PFSK-1 (cell line): ENCODE measurements around the gene MUC3A.

Experiments used
- POLR2AphosphoS5 ChIP-seq: IDR thresholded peaks from 2 replicates; pipeline ENCODE4 v1.6.1; 2012; ENCODE audit warnings: low read depth, mild to moderate bottlenecking, control low read depth, low read length, moderate library complexity
- SIN3A ChIP-seq: IDR thresholded peaks from 2 replicates; pipeline ENCODE4 v1.6.1; 2012; ENCODE audit warnings: mild to moderate bottlenecking, low read length, moderate library complexity, borderline replicate concordance; ENCODE audit not compliant: insufficient read depth
- TAF1 ChIP-seq: IDR thresholded peaks from 2 replicates; pipeline ENCODE4 v1.6.1; 2012; ENCODE audit warnings: low read length, control low read depth, borderline replicate concordance; ENCODE audit not compliant: insufficient read depth
- TF ChIP-seq, protein P1 (sequence below), 2 experiments: IDR thresholded peaks; 2 replicates each; pipeline versions ENCODE4 v1.6.1 to v1.8.0; 2011 to 2012; ENCODE audit warnings: low read depth in 2 of 2, low read length in 2 of 2, control low read depth in 1 of 2, inconsistent platforms in 1 of 2, mild to moderate bottlenecking in 1 of 2, moderate library complexity in 1 of 2; ENCODE audit not compliant: insufficient read depth in 1 of 2

DNA sequence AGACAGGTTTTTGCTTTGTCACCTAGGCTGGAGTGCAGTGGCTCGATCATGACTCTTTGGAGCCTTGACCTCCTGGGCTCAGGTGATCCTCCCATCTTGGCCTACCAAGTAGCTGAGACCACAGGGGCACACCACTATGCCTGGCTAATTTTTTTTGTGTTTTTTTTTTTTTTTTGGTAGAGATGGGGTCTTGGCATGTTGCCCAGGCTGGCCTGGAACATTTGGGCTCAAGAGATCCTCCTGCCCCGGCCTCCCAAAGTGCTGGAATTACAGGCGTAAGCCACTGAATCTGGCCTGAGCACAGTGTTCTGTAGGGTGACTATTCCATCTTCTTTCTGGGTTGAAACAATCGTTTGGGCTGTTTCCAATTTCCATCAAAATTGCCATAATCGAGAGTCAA, 1.5 kb upstream of the MUC3A start:
- TF ChIP-seq SIN3A (no peak), TAF1 (no peak), POLR2AphosphoS5 (no peak)
- TF ChIP-seq, protein P1, sequence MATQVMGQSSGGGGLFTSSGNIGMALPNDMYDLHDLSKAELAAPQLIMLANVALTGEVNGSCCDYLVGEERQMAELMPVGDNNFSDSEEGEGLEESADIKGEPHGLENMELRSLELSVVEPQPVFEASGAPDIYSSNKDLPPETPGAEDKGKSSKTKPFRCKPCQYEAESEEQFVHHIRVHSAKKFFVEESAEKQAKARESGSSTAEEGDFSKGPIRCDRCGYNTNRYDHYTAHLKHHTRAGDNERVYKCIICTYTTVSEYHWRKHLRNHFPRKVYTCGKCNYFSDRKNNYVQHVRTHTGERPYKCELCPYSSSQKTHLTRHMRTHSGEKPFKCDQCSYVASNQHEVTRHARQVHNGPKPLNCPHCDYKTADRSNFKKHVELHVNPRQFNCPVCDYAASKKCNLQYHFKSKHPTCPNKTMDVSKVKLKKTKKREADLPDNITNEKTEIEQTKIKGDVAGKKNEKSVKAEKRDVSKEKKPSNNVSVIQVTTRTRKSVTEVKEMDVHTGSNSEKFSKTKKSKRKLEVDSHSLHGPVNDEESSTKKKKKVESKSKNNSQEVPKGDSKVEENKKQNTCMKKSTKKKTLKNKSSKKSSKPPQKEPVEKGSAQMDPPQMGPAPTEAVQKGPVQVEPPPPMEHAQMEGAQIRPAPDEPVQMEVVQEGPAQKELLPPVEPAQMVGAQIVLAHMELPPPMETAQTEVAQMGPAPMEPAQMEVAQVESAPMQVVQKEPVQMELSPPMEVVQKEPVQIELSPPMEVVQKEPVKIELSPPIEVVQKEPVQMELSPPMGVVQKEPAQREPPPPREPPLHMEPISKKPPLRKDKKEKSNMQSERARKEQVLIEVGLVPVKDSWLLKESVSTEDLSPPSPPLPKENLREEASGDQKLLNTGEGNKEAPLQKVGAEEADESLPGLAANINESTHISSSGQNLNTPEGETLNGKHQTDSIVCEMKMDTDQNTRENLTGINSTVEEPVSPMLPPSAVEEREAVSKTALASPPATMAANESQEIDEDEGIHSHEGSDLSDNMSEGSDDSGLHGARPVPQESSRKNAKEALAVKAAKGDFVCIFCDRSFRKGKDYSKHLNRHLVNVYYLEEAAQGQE (IDR thresholded peaks at IDR 0.05; ENCODE audit: insufficient read depth in 1 of 2, low read depth in 2 of 2, low read length in 2 of 2): no peak
